Activated CD4-positive, alpha-beta T cell treated with anti-CD3 and anti-CD28 coated beads for 36 hours (primary cell): Measurements from ENCODE around the gene BTC. TPM values are rescaled to one million over a fixed set of nuclear protein-coding genes. Genes with fewer than 3 reads are reported as not detected.
"Not testable (repeated sequence)": the region's sequence is repeated elsewhere in the genome, so short reads cannot be mapped to it uniquely, and the experiment has no call there.

Experiments used
- ATAC-seq: fragments of 200-7000 bp; cut with Tn5 transposase; one replicate; pipeline ENCODE4 v1.10.0; 2021; ENCODE audit warnings: mild to moderate bottlenecking, moderate library complexity
- CTCF ChIA-PET: fragments of 350-600 bp; sonication (Branson Sonifier 250); formaldehyde crosslinking; loops from one replicate; lab custom pipeline; 2021; ENCODE audit warnings: antibody characterized with exemption; lab: Charles Lee
- POLR2A ChIA-PET: fragments of 350-600 bp; sonication (Branson Sonifier 250); formaldehyde crosslinking; loops from one replicate; lab custom pipeline; 2021; ENCODE audit warnings: antibody characterized with exemption, inconsistent platforms; lab: Charles Lee
- DNase-seq: peaks from one replicate; pipeline ENCODE4 v3.0.0-alpha.2; 2020
- H3K27ac Mint-ChIP-seq: one replicate; pipeline ENCODE4 v1.8.0; 2021; ENCODE audit warnings: mixed read lengths
- H3K27me3 Mint-ChIP-seq: one replicate; pipeline ENCODE4 v1.8.0; 2021; ENCODE audit warnings: mixed read lengths
- H3K36me3 Mint-ChIP-seq: one replicate; pipeline ENCODE4 v1.8.0; 2021; ENCODE audit warnings: low read depth, mixed read lengths
- H3K4me1 Mint-ChIP-seq: one replicate; pipeline ENCODE4 v1.8.0; 2021; ENCODE audit warnings: mixed read lengths
- H3K4me3 Mint-ChIP-seq: one replicate; pipeline ENCODE4 v1.8.0; 2021; ENCODE audit warnings: mild to moderate bottlenecking, moderate library complexity, mixed read lengths
- H3K9me3 Mint-ChIP-seq: one replicate; pipeline ENCODE4 v1.8.0; 2021; ENCODE audit warnings: low read depth, mixed read lengths
- intact Hi-C, 2 experiments: fragments of 100-400 bp; cut with DNase I in 1 of 2; cut with micrococcal nuclease in 1 of 2; formaldehyde crosslinking; loops; one replicate each; pipeline versions ENCODE4 v1.14.2 to v1.15.1; 2022 to 2024; cut with DNase I, micrococcal nuclease
- total RNA-seq, 2 experiments: library from RNA; stranded (reverse); gene quantifications; one replicate each; pipeline ENCODE4 v1.2.3, GENCODE V29; 2021

Gene BTC
- total RNA-seq, 2 experiments from 2014 or later = not detected

DNA sequence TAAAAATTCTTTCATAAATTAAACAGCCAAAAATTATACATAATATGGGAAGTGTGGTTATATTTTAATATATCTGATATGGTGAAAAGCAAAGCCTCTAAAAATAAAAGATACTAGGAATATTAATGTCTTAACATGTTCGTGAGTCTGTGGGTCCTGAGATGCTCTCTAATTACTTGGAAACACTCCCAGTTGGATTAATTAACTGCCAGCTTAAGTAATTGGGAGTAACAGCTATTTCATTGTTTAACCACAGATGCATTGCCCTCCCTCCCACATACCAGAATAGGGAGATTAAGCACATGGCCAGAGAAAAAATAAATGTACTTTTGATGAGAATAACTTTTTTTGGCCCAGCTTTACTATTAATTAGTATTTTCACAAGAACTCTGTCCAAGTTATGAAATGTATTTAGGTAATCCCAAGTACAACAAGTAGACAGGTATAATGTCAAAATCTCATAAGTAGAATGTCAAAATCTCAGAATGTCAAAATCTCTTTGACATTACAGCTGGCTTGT lies 79.7 kb downstream of the BTC start:
- peaks cover 6% of the 10 kb centered on the region for H3K27me3 Mint-ChIP-seq

DNA sequence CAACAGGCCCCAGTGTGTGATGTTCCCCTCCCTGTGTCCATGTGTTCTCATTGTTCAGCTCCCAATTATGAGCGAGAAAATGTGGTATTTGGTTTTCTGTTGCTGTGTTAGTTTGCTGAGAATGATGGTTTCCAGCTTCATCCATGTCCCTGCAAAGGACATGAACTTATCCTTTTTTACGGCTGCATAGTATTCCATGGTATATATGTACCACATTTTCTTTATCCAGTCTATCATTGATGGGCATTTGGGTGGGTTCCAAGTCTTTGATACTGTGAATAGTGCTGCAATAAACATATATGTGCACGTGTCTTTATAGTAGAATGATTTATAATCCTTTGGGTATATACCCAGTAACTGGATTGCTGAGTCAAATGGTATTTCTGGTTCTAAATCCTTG lies 86.2 kb downstream of the BTC start:
- H3K9me3 Mint-ChIP-seq, H3K4me3 Mint-ChIP-seq, H3K36me3 Mint-ChIP-seq, H3K4me1 Mint-ChIP-seq, POLR2A ChIA-PET, DNase-seq, H3K27me3 Mint-ChIP-seq, intact Hi-C loops, CTCF ChIA-PET, H3K27ac Mint-ChIP-seq, ATAC-seq: not testable (repeated sequence)

More for the DNA sequence above, 79.7 kb downstream of the BTC start:
- no peaks in the 10 kb centered on the region for H3K4me1 Mint-ChIP-seq
- POLR2A ChIA-PET = no interaction called here
- no peak for DNase-seq
- H3K9me3 Mint-ChIP-seq = no peaks in the 10 kb centered on the region
- no peak overlapping the region for H3K4me3 Mint-ChIP-seq
- no peak for ATAC-seq
- no peak overlapping the region for H3K27ac Mint-ChIP-seq
- no peaks in the 10 kb centered on the region for H3K36me3 Mint-ChIP-seq
- intact Hi-C loops = no loop called here
- CTCF ChIA-PET = interaction anchor here (1.7 kb wide), 1 partner anchor 10 kb away, joined by 3 read pairs; no protein-coding TSS in a partner anchor

Other genes with a start within 250 kb of the BTC start
- gene PARM1, start 138.6 kb upstream of the BTC start, total RNA-seq = under 1 TPM; 0.04 to 0.05 TPM